ENCODE measurements around the gene MSRB2. TPM values are rescaled to one million over a fixed set of nuclear protein-coding genes. Genes with fewer than 3 reads are reported as not detected.
"Not testable (repeated sequence)": the region's sequence is repeated elsewhere in the genome, so short reads cannot be mapped to it uniquely, and the experiment has no call there.

MSRB2 gene
- polyA plus RNA-seq (2012; ENCODE audit: insufficient read depth, insufficient read length), result 37.9 TPM

- peak; percentile 90 for DNase-seq (ENCODE audit: low read depth, low spot score)
- H3K4me3 ChIP-seq (ENCODE audit: low read length), result peak within 1 kb of the TSS; percentile 59
Measured at GRCh38 chr10:23095404-23095965, at the start of gene MSRB2. MSRB2 (plus strand) TSS chr10:23095579; CDS start chr10:23095609, 30 bp downstream.

- H3K4me3 ChIP-seq (ENCODE audit: low read length), result no peak overlapping the region
- DNase-seq (ENCODE audit: low read depth, low spot score), result no peak
Measured at GRCh38 chr10:23046027-23046426, 49.4 kb upstream of the MSRB2 start.

GRCh38 chr10:23047201-23048050 lies 48.0 kb upstream of the MSRB2 start:
- DNase-seq (ENCODE audit: low read depth, low spot score), result no peak
- no peak overlapping the region for H3K4me3 ChIP-seq (ENCODE audit: low read length)

GRCh38 chr10:23048191-23048590 lies 47.2 kb upstream of the MSRB2 start:
- no peak for DNase-seq (ENCODE audit: low read depth, low spot score)
- no peak overlapping the region for H3K4me3 ChIP-seq (ENCODE audit: low read length)

- H3K4me3 ChIP-seq (ENCODE audit: low read length), result no peak overlapping the region
- no peak for DNase-seq (ENCODE audit: low read depth, low spot score)
Measured at GRCh38 chr10:23051278-23051677, 44.1 kb upstream of the MSRB2 start.

GRCh38 chr10:23051855-23052331 lies 43.5 kb upstream of the MSRB2 start:
- no peak for DNase-seq (ENCODE audit: low read depth, low spot score)

GRCh38 chr10:23053036-23053435 lies 42.3 kb upstream of the MSRB2 start:
- DNase-seq (ENCODE audit: low read depth, low spot score), result no peak
- no peak overlapping the region for H3K4me3 ChIP-seq (ENCODE audit: low read length)

More at GRCh38 chr10:23051855-23052331, 43.5 kb upstream of the MSRB2 start:
- no peak overlapping the region for H3K4me3 ChIP-seq (ENCODE audit: low read length)

GRCh38 chr10:23055424-23056185 lies 39.8 kb upstream of the MSRB2 start:
- DNase-seq (ENCODE audit: low read depth, low spot score), result no peak
- no peak overlapping the region for H3K4me3 ChIP-seq (ENCODE audit: low read length)

- no peak for DNase-seq (ENCODE audit: low read depth, low spot score)
Measured at GRCh38 chr10:23056186-23056579, 39.2 kb upstream of the MSRB2 start.

GRCh38 chr10:23058366-23058765 lies 37.0 kb upstream of the MSRB2 start:
- no peak for DNase-seq (ENCODE audit: low read depth, low spot score)
- H3K4me3 ChIP-seq (ENCODE audit: low read length), result no peak overlapping the region

More at GRCh38 chr10:23056186-23056579, 39.2 kb upstream of the MSRB2 start:
- no peak overlapping the region for H3K4me3 ChIP-seq (ENCODE audit: low read length)

- H3K4me3 ChIP-seq (ENCODE audit: low read length), result no peak overlapping the region
- no peak for DNase-seq (ENCODE audit: low read depth, low spot score)
Measured at GRCh38 chr10:23060918-23061317, 34.5 kb upstream of the MSRB2 start.

- H3K4me3 ChIP-seq (ENCODE audit: low read length), result no peak overlapping the region
- no peak for DNase-seq (ENCODE audit: low read depth, low spot score)
Measured at GRCh38 chr10:23063045-23063972, 32.1 kb upstream of the MSRB2 start.

GRCh38 chr10:23063973-23064812 lies 31.2 kb upstream of the MSRB2 start:
- no peak overlapping the region for H3K4me3 ChIP-seq (ENCODE audit: low read length)
- DNase-seq (ENCODE audit: low read depth, low spot score), result no peak

GRCh38 chr10:23064813-23065114 lies 30.6 kb upstream of the MSRB2 start:
- not testable (repeated sequence) for H3K4me3 ChIP-seq (ENCODE audit: low read length); DNase-seq (ENCODE audit: low read depth, low spot score)

GRCh38 chr10:23065181-23065948 lies 30.0 kb upstream of the MSRB2 start:
- no peak overlapping the region for H3K4me3 ChIP-seq (ENCODE audit: low read length)
- DNase-seq (ENCODE audit: low read depth, low spot score), result no peak

- no peak for DNase-seq (ENCODE audit: low read depth, low spot score)
Measured at GRCh38 chr10:23067337-23067736, 28.0 kb upstream of the MSRB2 start.

More at GRCh38 chr10:23067337-23067736, 28.0 kb upstream of the MSRB2 start:
- H3K4me3 ChIP-seq (ENCODE audit: low read length), result no peak overlapping the region

Data from Jurkat, Clone E6-1 (cell line).